Cerebellar cortex (tissue), 1 donor: Measurements from ENCODE around the gene GRIK1.

Experiments
- DNase-seq: peaks from one replicate; pipeline ENCODE4 v3.0.0-alpha.2; 2015; ENCODE audit warnings: low spot score

Gene GRIK1

GRCh38 chr21:29827647-29828046 lies 112.1 kb downstream of the GRIK1 start:
- no peak for DNase-seq

- DNase-seq = no peak
Measured at GRCh38 chr21:29827236-29827635, 112.6 kb downstream of the GRIK1 start.

GRCh38 chr21:29826386-29826785 lies 113.4 kb downstream of the GRIK1 start:
- no peak for DNase-seq

- DNase-seq = no peak
Measured at GRCh38 chr21:29825936-29826335, 113.9 kb downstream of the GRIK1 start.

GRCh38 chr21:29825345-29825744 lies 114.5 kb downstream of the GRIK1 start:
- DNase-seq = no peak

- no peak for DNase-seq
Measured at GRCh38 chr21:29822064-29822463, 117.7 kb downstream of the GRIK1 start.

- no peak for DNase-seq
Measured at GRCh38 chr21:29821230-29821629, 118.6 kb downstream of the GRIK1 start.

GRCh38 chr21:29819675-29820326 lies 120.0 kb downstream of the GRIK1 start:
- DNase-seq = no peak

- no peak for DNase-seq
Measured at GRCh38 chr21:29818383-29818921, 121.3 kb downstream of the GRIK1 start.

- DNase-seq = no peak
Measured at GRCh38 chr21:29817450-29817849, 122.3 kb downstream of the GRIK1 start.

- DNase-seq = no peak
Measured at GRCh38 chr21:29812947-29813346, 126.8 kb downstream of the GRIK1 start.

GRCh38 chr21:29810871-29811270 lies 128.9 kb downstream of the GRIK1 start:
- no peak for DNase-seq

- DNase-seq = no peak
Measured at GRCh38 chr21:29808153-29808552, 131.6 kb downstream of the GRIK1 start.

- DNase-seq = no peak
Measured at GRCh38 chr21:29805105-29805504, 134.7 kb downstream of the GRIK1 start.

GRCh38 chr21:29803191-29803590 lies 136.6 kb downstream of the GRIK1 start:
- DNase-seq = no peak

- DNase-seq = no peak
Measured at GRCh38 chr21:29801122-29801521, 138.7 kb downstream of the GRIK1 start.

GRCh38 chr21:29800056-29800455 lies 139.7 kb downstream of the GRIK1 start:
- DNase-seq = no peak

- DNase-seq = no peak
Measured at GRCh38 chr21:29798840-29799239, 141.0 kb downstream of the GRIK1 start.

- DNase-seq = no peak
Measured at GRCh38 chr21:29797155-29797554, 142.6 kb downstream of the GRIK1 start.

- no peak for DNase-seq
Measured at GRCh38 chr21:29793712-29794111, 146.1 kb downstream of the GRIK1 start.

GRCh38 chr21:29789393-29789792 lies 150.4 kb downstream of the GRIK1 start:
- no peak for DNase-seq

GRCh38 chr21:29788752-29789151 lies 151.0 kb downstream of the GRIK1 start:
- no peak for DNase-seq

GRCh38 chr21:29787361-29787909 lies 152.4 kb downstream of the GRIK1 start:
- DNase-seq = no peak
